ENCODE measurements around the gene ACSL4.
"Not testable (repeated sequence)": the region's sequence is repeated elsewhere in the genome, so short reads cannot be mapped to it uniquely, and the experiment has no call there.

Gene ACSL4

GRCh38 chrX:109667986-109668385, 65.1 kb downstream of the ACSL4 start:
- DNase-seq (ENCODE audit: low read depth) = no peak

- DNase-seq (ENCODE audit: low read depth) = no peak
These were observed 72.5 kb downstream of the ACSL4 start for GRCh38 chrX:109660435-109661143.

DNA sequence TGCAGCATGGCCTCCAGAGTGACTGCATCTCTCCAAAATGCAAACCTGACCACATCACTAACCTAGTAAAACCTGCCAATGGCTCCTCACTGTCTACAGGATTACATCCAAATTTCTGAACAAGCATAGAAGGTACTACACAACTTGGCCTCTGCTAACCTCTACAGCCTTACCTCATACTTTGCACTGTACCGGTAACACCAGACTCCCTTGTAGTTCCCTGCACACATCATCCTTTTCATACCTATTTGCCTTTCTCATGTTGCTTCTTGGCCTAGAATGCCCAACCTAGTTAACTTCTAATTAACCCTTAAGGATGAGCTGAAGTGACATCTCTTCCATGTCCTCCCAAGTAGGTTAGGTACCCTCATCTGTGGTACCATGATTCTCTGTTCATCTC, 74.7 kb downstream of the ACSL4 start:
- no peak for DNase-seq (ENCODE audit: low read depth)

- not testable (repeated sequence) for DNase-seq (ENCODE audit: low read depth)
These were observed 75.7 kb downstream of the ACSL4 start for GRCh38 chrX:109657364-109657763.

- no peak for DNase-seq (ENCODE audit: low read depth)
These were observed 76.3 kb downstream of the ACSL4 start for GRCh38 chrX:109656774-109657173.

DNA sequence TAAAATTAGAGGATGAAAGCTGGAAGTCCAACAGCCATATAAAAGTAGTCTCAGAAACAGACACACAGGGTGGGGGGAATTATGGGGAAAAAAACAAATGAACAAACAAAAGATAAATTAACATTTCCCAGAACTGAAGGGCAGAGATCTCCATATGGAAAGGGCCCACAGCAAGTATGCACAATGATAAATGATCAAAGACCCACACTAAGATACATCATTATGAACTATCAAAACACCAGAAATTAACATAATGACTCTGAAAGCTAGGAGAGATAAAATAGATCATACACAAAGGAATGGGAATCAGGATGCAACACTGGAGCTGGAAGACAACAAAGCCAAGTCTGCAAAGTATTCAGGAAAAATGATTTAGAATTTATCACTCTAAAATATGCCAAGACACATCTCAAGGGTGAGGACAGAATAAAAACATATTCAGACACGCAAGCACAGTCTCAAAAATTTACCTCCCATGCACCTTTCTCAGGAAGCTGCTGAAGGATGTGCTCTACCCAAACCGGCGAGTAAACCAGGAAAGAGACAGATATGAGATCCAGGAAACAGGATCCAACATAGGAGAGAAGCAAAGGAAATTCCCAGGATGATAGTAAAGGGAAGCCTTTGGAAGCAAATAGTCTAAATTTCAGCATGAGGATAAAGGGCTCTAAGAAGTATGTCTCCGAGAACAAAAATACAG, 77.4 kb downstream of the ACSL4 start:
- no peak for DNase-seq (ENCODE audit: low read depth)

GRCh38 chrX:109654516-109655109, 78.4 kb downstream of the ACSL4 start:
- DNase-seq (ENCODE audit: low read depth) = no peak

DNA sequence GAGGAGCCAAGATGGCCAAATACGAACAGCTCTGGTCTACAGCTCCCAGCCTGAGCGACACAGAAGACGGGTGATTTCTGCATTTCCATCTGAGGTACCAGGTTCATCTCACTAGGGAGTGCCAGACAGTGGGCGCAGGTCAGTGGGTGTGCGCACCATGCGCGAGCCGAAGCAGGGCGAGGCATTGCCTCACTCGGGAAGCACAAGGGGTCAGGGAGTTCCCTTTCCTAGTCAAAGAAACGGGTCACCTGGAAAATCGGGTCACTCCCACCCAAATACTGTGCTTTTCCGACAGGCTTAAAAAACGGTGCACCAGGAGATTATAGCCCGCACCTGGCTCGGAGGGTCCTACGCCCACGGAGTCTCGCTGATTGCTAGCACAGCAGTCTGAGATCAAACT, 88.4 kb downstream of the ACSL4 start:
- DNase-seq (ENCODE audit: low read depth) = not testable (repeated sequence)

DNA sequence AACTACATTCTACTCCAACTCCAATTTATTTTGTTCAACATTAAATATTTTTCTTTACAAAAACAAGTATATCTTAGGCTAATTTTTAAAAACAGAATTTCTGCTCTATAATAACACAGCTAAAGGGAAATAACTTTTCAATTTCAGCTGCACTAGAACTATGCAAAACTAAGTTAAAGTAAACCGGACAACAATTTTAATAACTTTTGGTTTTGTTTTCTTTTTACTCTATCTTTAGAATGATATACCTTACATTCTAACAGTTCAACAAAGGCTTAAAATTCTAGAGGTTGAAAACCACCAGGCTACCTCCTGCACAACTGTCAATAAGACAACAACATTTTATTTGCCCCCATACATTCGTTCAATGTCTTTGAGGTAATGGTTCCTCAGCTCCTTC, 89.4 kb downstream of the ACSL4 start:
- DNase-seq (ENCODE audit: low read depth) = no peak

DNA sequence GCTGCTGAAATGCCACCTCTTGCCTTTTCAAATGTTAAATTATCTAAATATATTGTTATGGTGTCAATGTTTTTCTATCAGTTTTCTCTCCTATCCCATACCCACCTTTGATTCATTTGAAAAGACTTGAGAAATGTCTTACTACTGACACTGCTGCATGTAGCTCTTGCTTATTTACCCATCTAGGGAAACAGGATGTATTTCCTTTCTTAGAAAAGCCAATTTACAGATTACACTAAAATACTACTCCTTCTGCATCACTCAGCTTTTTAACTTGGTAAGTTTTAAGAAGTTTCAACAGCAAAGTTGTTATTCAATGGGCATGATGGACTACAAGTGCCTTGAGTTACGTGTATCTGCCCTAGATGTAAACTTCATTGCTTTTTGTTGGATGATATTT, 94.9 kb downstream of the ACSL4 start:
- no peak for DNase-seq (ENCODE audit: low read depth)

GRCh38 chrX:109637477-109637876, 95.6 kb downstream of the ACSL4 start:
- DNase-seq (ENCODE audit: low read depth) = not testable (repeated sequence)

- DNase-seq (ENCODE audit: low read depth) = no peak
These were observed 97.9 kb downstream of the ACSL4 start for GRCh38 chrX:109635146-109635545.

GRCh38 chrX:109632906-109633504, 100.1 kb downstream of the ACSL4 start:
- no peak for DNase-seq (ENCODE audit: low read depth)

GRCh38 chrX:109629310-109629709, 103.7 kb downstream of the ACSL4 start:
- DNase-seq (ENCODE audit: low read depth) = no peak

- DNase-seq (ENCODE audit: low read depth) = no peak
These were observed 106.4 kb downstream of the ACSL4 start for GRCh38 chrX:109626637-109627036.

GRCh38 chrX:109624641-109625616, 108.1 kb downstream of the ACSL4 start, which contains the start of gene KCNE5:
TSS of gene KCNE5 (minus strand) at chrX:109625172. CDS start at chrX:109625020, 152 bp downstream.
- no peak for DNase-seq (ENCODE audit: low read depth)

DNA sequence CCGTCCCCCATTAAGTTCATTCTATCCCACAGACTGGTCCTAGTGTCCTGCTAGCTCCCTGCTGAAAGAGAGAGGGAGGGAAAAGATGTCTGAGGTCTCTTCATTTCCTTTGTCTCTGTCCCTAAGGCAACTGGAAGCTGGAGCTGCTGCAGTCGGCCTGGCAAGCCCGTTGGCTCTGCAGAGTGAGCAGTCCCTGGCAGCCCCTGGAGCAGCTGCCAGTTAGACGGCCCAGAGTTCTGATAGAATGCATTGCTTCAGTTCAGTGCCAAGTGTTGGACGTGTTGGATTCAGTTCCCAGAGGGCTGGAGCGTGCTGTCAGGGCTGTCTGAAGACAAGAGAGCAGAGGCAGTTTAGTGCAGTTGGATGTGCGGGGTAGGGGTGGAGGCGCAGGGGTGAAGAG, 109.1 kb downstream of the ACSL4 start:
- DNase-seq (ENCODE audit: low read depth) = no peak

DNA sequence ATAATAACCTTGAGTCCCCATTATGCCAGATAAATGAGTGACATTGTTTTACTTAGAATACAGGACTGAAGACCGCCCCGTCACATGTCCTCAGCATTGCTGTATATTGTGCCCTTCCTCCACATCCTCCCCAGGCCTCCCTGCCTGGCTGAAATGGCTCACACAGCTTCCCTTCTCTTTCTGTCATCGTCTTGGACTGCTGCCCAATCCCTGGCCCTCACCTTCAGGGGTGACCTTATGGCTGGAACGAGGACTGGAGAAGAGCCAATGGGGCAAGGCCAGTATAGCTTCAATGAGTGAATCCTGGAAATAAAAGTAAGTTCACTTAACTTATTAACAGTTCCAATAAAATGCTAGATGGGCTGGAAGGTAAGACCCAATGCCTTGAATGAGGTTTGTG, 110.8 kb downstream of the ACSL4 start:
- DNase-seq (ENCODE audit: low read depth) = no peak

DNA sequence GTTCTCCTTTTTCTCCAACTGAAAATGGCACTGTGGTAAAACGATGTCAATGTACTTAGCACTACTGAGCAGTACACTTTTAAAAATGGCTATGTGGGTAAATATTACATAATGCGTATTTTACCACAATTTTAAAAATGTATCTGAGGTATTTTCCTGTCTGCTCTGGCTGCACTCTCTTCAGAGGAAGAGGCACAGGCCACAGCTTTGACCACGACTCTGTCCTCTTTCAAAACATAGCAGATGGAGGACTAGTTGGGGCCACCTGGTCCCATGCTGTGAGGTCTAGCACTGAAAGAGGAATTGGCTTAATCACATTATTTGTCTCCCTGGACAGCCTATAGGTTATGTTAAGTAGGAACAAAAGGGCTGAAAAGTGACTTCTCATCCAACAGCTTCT, 113.3 kb downstream of the ACSL4 start:
- no peak for DNase-seq (ENCODE audit: low read depth)

DNA sequence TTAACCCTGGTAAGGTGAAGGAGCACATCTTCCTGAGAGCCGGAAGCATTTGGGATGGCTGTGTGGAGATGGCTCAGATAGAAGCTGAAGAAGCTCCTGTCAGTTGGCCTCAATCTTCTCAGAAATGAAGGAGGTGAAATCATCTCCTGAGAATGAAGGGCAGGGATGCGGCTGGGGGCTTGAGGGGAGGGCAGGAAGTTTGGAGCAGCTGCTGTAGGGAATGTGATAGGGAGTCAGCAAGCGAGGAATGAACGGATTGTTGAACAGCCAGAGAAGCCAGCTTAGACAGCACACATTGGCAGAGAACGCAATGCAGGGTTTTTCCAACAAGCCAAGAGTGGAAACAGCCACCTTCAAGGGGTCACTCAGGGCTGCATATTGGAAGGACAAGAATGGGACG, 118.1 kb downstream of the ACSL4 start:
- no peak for DNase-seq (ENCODE audit: low read depth)

- no peak for DNase-seq (ENCODE audit: low read depth)
These were observed 131.6 kb downstream of the ACSL4 start for GRCh38 chrX:109601486-109601885.

DNA sequence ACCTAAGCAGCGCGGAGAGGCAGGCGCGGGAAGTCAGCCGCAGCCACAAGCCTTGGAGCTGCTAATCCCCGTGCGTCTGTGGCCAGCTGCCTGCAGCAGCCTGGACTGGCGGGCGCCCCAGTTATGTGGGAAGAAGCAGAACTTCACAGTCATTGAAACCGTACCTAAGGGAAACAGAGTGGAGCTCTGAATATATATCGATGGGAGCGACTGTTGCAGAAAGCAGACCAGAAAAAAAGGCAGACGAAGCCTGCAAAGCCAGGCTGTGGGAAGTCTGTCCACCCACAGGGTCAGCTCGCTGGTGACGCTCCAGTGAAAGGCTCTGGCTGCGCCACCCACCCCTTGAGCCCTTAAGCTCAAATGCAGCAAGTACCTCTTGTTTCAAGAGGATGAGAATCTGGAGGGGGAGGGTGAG, 132.8 kb downstream of the ACSL4 start:
- DNase-seq (ENCODE audit: low read depth) = no peak

All from activated T-helper 9 cell treated with anti-CD3 and anti-CD28 coated beads, Interleukin-2, amount 50 U/mL, for 16 hours (primary cell).